GM18505 (cell line): ENCODE data around the gene AOPEP.

Source experiments
- ATAC-seq: cut with Tn5 transposase; IDR thresholded peaks from one replicate; pipeline ENCODE4 v1.9.1; 2021; ENCODE audit not compliant: unreplicated experiment
- POLR2A ChIP-seq: IDR thresholded peaks from 4 replicates; pipeline ENCODE4 v1.6.1; 2011; ENCODE audit warnings: borderline replicate concordance; ENCODE audit not compliant: insufficient read depth, insufficient read length; ENCODE audit errors: extremely low read depth

The AOPEP gene

DNA sequence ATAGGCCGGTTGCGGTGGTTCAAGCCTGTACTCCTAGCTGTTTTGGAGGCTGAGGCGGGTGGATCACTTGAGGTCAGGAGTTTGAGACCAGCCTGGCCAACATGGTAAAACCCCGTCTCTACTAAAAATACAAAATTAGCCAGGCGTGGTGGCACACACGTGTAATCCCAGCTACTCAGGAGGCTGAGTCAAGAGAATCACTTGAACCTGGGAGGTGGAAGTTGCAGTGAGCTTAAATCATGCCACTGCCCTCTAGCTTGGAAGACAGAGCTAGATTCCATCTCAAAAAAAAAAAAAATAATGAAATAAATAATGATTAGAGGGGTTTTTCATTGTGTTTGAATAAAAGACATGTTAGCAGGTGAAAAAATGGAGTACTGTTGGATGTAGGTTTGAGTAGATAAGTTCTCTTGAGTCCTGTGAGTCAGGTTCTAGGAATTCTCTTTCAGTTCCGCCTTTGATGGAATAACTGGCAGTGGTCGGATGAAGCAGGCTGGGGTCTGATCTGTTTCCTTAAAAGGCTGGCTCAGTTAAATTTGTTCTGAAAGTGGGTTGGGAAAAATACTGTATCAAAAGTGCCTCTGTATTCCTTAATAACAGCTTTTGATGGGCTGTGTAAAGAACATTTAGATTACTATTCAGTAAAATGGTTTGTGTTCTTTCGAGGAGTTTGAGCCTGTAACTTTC is 73.2 kb downstream of the AOPEP start:
- ATAC-seq, result no peak
- TF ChIP-seq POLR2A, result no peak

DNA sequence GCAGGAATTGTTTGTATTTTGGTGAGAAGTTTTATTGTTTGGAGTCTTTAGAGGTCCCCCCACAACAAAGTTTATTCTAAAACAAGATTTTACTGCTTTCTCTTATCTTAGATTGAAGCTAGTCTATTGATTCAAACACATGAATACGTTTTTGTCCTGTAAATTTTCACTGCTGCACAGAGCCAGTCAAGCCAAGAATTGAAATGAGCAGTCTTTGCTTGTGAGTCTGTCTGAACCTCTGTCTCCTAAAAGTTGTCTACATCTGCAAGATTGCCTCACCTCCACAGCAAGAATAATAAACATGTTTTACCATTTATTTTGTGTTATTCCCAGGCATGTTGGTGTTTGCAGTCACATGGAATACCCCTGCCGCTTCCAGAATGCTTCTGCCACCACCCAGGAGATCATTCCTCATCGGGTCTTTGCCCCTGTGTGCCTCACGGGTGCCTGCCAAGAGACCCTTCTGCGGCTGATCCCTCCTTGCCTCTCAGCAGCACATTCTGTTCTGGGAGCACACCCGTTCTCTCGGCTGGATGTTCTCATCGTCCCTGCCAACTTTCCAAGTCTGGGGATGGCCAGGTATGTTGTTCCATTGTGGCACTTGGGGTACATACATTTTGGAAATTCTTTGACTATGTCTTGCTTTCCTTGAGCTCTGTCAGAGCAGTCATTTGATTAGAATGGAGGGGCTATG is 74.1 kb downstream of the AOPEP start:
- TF ChIP-seq POLR2A, result no peak
- no peak for ATAC-seq

DNA sequence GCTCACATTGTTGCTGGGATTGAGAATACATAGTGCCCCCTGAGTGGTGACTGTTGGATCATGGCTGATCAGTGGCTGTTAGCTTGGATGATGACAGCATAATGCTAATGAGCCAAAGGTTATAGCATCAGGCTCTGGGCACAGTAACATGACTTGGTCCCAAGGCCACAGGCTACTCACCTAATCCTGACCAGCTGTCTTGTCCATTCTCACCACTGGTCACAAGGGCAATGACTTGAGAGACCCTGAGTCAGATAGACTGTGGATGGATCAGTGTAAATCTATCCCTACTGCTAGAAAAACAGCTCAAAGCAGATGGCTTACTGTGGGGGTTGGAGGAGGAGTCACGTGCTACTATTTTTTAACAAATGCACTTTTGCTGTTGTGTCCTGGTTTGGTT is 74.7 kb downstream of the AOPEP start:
- ATAC-seq, result no peak
- no peak for TF ChIP-seq POLR2A

DNA sequence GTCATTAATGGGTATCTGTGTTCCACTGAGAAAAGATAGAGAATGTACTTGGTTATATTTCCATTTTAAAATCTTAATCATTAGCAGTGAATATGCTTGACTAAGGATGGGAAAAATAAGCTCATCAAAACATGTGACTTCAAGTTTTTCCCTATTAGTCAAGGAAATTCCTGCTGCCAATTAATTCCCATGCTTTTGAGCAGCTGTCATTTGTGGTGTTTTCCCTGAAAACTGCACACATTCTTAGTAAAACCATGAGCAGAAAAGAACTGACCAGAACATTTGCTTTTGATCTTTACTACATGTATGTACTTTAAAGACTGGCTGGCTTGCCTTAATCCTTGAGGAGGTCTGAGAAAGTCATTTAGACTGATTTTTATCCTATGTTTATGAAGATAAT is 75.2 kb downstream of the AOPEP start:
- no peak for TF ChIP-seq POLR2A
- no peak for ATAC-seq

DNA sequence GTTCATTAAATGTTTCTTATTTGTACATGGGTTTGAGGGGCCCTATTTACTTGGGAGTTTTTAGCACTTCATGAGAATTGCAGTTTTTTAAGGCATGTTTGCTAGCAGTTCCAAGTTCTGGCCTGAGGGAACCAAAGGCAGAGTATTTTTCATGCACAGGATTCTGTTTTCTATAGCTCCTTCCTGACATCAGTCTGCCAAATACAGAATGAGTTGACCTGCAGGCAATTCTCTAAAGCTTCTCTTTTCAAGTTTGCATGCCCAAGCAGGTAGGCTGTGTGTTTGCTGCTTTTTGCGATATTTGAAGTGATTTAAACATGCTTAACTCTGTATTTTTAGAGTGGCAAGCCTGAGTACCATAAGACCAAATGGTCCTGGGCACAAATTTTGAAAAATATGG is 75.8 kb downstream of the AOPEP start:
- TF ChIP-seq POLR2A, result no peak
- no peak for ATAC-seq

DNA sequence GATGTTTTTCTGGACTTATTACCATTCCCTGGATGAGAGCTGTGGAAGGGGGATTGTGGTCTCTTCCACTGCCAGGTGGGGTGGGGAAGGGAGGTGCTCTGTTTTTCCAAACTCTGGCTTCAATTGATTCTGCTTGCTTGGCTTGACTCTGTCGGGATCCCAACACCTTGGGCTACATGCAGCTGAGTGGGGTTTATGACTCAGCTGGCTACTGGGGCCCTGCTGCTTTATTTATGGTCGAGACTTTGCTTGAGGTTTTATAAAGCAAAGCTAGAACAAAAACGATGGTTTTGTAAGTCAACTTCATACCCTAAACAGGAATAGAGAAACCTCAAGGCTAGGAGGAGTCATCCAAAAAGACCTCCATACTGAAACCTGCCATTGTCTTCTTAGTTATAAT is 76.3 kb downstream of the AOPEP start:
- no peak for TF ChIP-seq POLR2A
- no peak for ATAC-seq

DNA sequence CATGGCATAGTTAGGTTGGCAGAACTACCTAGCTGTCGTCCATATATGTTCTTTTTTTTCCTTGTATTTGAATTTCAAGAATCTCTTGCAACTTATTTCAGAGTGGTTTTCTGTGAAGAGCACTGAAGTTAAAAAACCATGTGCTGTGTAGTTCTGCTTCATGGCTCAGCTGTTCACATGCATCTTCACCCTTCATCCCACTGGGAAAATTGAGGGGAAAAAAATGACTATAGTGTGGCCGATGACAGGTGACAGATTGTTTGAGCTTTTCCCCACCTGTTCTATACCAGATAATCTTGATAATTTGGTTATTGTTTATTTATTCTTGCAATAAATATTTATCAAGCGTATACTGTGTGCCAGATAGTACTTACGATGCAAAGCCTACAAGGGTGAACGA is 77.8 kb downstream of the AOPEP start:
- no peak for ATAC-seq

DNA sequence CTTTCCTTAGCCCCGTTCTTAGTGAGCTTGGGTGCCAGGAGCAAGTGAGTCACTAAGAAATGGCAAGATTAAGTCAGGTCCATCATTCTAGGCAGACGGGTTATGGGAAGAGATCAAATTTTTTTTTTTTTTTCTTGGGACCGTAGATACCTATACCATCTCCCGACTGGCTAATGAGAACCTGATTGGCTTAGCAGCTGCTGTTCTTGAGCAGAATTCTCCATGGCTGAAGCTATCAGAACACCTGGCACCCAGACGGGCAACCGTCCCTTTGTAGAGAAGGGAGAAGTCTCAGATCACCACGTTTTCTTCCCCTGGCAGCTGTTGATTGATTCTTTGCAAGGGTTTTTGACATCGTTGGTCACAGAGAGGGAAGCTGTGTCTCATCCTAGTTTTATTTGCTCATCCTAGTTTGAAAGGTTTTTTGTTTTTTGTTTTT is 78.6 kb downstream of the AOPEP start:
- ATAC-seq, result no peak
- no peak for TF ChIP-seq POLR2A

More for the DNA sequence above, 77.8 kb downstream of the AOPEP start:
- TF ChIP-seq POLR2A, result no peak

DNA sequence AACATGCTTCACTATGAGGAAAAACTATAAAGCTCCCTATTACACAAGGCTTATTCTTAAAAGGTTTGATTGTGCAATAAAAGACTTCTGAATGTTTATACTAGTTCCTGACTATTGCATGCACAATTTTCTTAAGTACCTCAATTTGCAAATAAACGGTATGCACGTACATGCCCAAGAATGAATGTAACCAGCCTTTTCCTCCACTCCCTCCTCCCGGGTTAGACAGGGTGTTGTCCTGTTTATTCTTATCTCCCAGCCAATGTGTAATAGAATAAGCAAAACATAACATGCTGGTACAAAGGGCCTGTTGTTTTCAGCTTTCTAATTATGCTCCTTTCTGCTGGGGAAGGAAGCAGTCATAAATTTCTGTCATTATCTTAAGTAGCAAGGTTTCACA is 79.1 kb downstream of the AOPEP start:
- no peak for TF ChIP-seq POLR2A
- ATAC-seq, result no peak

DNA sequence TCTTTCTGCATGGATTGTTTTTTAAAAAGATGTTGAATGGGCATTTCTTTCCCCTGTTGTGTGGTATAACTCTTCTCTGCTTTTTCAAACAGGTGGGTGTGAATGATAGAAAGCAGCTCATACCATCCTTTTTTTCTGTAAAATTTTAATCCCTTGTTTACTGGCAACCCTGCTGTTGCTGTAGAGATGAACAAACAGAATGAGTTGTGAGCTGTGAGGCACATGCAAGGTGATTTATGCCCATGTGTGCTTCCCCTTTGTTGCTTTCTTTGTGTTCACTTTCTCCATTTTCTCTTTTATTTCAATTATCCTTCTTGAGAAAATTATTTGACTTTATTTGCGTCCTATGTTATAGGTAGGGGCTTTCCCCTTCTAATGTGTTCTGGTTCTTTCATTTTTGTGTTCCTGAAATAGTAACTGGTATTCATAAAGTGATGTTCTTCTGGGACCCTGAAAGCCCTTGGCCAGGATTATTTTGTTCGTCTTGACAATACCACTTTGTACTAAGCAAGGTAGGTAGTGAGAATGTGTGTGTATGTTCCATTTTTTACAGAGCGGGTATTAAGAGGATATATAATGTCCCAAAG is 79.9 kb downstream of the AOPEP start:
- ATAC-seq, result no peak
- TF ChIP-seq POLR2A, result no peak

DNA sequence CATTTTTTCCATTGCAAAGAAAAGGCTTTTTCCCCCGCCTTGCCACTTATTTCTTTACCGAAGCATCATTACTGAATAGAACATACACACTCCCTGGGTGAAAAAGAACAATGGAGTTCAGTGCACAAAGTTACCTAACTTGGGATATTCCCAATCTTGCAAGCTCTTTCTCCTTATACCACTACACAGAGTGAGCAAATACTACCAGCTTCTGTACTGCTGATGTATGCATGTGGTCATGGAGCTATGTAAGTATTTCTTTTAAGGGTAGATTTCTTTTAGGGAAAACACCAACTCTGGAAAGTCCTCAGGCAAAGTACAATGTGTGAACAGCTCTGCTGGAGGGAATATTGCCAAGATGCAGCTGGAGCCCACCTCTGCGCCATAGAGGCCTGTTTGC is 81.1 kb downstream of the AOPEP start:
- no peak for TF ChIP-seq POLR2A
- ATAC-seq, result no peak

DNA sequence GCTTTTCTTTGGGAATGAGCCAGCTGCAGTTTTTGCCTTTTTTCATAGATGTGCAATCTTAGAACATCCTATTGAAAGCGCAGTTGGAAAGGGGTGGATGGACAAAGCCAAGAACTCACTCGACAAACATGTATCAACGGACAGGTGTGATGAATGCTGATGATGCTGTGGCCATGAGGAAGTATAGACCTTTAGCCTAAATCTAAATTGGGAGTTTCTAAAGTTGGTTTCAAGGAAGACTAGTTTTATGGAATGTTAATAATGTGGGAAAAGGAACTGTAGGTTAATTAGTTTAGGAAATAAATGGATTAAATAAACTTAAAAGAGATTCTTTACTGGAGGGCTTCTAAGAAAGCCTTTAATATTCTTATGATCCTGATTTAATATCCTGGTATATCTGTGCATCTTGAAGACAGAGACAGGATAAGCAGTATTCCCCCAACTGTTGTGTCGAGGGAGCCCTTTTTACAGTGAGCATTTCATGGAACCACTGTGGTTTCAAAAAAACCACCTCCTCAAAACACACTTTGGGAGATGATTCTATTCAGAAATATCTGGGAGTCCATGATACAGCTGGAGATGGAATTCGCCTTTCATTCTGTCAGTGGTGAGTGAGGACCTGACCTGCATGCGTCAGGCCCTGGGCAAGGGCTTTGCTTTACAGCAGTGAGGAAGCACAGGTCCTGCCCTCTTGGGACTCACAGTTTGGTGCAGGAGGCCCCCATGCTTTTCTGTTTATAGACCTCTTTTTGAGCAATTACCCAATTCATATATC is 82.6 kb downstream of the AOPEP start:
- no peak for TF ChIP-seq POLR2A
- ATAC-seq, result no peak

DNA sequence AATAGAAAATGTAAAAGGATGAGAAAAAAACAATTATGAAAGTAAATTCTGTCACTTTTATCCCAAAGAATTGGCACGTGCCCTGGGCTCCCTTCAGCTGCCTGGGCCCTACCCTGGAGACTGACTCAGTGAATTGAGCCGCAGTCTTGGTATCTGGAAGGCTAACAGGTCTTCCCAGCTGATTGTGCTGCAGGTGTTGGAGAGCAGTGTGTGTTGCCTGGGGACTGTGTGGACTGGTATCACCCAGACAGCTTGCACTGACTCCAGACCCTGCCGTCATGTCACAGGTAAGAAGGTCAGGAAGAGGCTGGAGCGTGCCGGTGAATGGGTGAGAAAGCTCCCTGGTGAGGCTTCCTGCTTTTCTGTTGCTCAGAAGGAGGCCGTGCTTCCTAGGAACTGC is 83.3 kb downstream of the AOPEP start:
- ATAC-seq, result no peak
- TF ChIP-seq POLR2A, result no peak
